Measurements from ENCODE around the gene MBNL1. TPM values are rescaled to one million over a fixed set of nuclear protein-coding genes. Genes with fewer than 3 reads are reported as not detected.

The MBNL1 gene
- total RNA-seq, 4 donors from 2014 or later = 258 to 478 (median 320) TPM

DNA sequence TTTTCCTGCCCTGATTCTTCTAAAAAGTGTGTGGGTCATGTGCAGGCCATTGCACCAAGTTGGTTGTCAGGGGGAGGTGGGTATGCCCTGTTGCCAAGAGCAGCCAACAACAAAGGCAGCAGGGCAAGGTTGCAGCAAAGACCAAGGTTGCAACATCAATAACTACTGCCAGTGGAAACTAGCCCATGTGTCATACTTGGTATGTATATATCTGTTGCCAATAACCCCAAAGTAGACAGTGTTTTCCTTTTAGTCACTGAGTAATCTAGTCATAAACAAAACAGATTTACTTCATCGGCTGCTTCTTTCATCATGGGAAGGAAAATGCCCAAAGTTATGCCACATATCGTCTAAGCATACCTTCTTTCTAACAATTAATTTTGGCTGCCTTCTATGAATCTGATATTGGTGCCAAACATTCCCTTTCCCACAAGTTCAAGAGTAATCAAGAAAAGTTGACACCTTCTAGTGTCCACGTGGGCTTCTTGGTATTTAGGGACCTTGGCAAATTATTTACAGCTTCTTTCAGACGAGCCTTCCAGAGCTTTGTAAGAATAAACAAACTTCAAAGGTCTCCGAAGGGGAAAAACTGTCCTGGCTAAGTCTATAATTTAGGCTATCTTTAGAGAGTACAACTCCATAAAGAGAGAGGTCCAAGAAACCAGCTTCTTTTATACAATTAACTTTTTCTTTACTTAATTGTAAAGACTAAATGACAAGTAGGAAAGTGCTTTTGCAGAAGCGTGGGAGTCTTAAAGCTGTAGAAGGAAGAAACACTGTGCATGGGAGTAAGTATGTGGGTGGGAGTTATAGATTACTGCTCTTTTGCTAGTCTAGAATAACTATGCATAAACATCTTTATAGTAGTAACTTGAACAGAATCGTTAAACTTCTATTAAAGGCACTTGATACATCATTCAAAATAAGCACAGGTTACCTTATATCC, 10.0 kb upstream of the MBNL1 start:
- Histone ChIP-seq H3K4me1 (peaks cover 43% of the 10 kb centered on the region), H3K36me3 (no peaks in the 10 kb centered on the region), H3K9me3 (no peaks in the 10 kb centered on the region), H3K4me3 (no peak overlapping the region), H3K27me3 (no peaks in the 10 kb centered on the region), H3K27ac (peak overlapping the region; percentile 17)
- peak; percentile 51 for TF ChIP-seq EP300 (IDR thresholded peaks at IDR 0.05)
- no peak for TF ChIP-seq POLR2A (IDR thresholded peaks at IDR 0.05)
- TF ChIP-seq CTCF (IDR thresholded peaks at IDR 0.05) = no peak
- peak; percentile 88 to 98 (median 97) for TF ChIP-seq POLR2AphosphoS5 (IDR thresholded peaks at IDR 0.05)
- DNase-seq (ENCODE audit: low spot score in 2 of 2) = peak; percentile 81 to 90
- WGBS = 28% methylated on average over 7 of the region's 7 CpGs

DNA sequence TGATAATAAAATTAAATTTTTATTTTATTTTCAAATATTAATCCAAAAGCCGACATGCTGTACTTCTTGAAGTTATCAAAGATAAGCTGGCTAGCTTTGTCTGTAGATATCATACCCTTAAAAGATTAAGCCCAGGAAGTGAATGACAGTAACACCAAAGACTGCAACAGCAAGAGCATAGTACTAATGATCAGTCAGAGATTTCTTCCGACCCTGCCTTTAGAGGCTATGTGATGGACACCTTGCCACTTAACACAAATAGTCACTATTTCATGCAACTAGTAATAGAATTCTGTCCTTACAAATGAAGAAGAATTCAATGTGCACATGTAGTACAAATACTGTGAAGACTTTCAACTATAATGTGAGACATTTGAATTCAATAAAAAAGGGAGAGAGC, 9.3 kb upstream of the MBNL1 start:
- peaks cover 50% of the 10 kb centered on the region for H3K4me1 ChIP-seq
- H3K36me3 ChIP-seq = no peaks in the 10 kb centered on the region
- H3K4me3 ChIP-seq = no peak overlapping the region
- no peaks in the 10 kb centered on the region for H3K27me3 ChIP-seq
- no peak for TF ChIP-seq EP300 (IDR thresholded peaks at IDR 0.05)
- TF ChIP-seq POLR2AphosphoS5 (IDR thresholded peaks at IDR 0.05) = no peak
- TF ChIP-seq POLR2A (IDR thresholded peaks at IDR 0.05) = no peak
- TF ChIP-seq CTCF (IDR thresholded peaks at IDR 0.05) = no peak
- 81% methylated on average over 2 of the region's 2 CpGs for WGBS
- no peaks in the 10 kb centered on the region for H3K9me3 ChIP-seq
- no peak overlapping the region for H3K27ac ChIP-seq
- no peak for DNase-seq (ENCODE audit: low spot score in 2 of 2)

DNA sequence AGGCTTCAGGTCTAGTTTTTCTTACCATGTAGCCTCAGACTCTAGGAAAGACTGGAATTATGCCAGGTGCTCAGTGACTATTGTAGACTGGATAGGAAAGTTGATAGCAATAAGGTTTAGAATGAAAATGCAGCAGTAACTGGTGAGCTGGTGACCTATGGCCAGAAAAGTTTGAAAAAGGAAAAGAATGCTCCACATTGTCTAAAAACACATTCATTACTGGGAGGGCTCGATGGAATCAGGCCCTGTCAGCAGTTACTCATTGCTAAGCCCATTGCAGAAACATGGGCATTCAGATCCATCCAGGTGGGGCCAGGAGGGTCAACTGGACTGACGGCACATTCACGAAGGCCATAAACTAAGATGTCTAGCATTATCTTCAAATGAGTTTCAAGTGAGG, 8.7 kb upstream of the MBNL1 start:
- H3K27ac ChIP-seq = no peak overlapping the region
- 91% methylated on average over 3 of the region's 3 CpGs for WGBS
- DNase-seq (ENCODE audit: low spot score in 2 of 2) = no peak
- no peaks in the 10 kb centered on the region for H3K27me3 ChIP-seq
- no peaks in the 10 kb centered on the region for H3K36me3 ChIP-seq
- no peak overlapping the region for H3K4me3 ChIP-seq
- TF ChIP-seq POLR2AphosphoS5 (IDR thresholded peaks at IDR 0.05) = no peak
- no peak for TF ChIP-seq EP300 (IDR thresholded peaks at IDR 0.05)
- TF ChIP-seq POLR2A (IDR thresholded peaks at IDR 0.05) = no peak
- TF ChIP-seq CTCF (IDR thresholded peaks at IDR 0.05) = no peak
- H3K4me1 ChIP-seq = peaks cover 53% of the 10 kb centered on the region
- no peaks in the 10 kb centered on the region for H3K9me3 ChIP-seq

GRCh38 chr3:152260529-152260928, 8.2 kb upstream of the MBNL1 start:
- no peaks in the 10 kb centered on the region for H3K27me3 ChIP-seq
- no peaks in the 10 kb centered on the region for H3K9me3 ChIP-seq
- no peak for TF ChIP-seq CTCF (IDR thresholded peaks at IDR 0.05)
- no peak for TF ChIP-seq POLR2A (IDR thresholded peaks at IDR 0.05)
- WGBS = 92% methylated on average over 1 of the region's 1 CpG
- no peak overlapping the region for H3K27ac ChIP-seq
- H3K4me3 ChIP-seq = no peak overlapping the region
- H3K36me3 ChIP-seq = no peaks in the 10 kb centered on the region
- DNase-seq (ENCODE audit: low spot score in 2 of 2) = no peak
- H3K4me1 ChIP-seq = peaks cover 58% of the 10 kb centered on the region

DNA sequence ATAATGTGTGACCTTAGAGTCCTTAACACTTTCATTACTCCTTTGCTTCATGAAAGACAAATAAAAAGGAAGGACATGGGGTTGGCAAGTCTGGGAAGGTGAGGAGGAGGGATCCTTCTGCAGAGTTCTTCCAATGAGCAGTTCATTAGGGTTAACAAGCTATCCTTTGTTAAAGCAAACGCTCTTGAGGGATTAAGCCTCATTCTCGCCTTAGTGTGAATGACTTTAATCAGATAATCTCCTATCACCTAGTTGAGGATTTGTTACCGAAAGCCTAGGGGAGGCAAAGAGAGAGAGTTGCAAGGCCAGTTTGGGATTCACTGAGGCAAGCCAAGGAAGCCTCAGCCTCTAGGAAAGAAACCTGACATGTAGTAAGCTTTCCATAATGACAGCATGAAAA, 7.4 kb upstream of the MBNL1 start:
- H3K27me3 ChIP-seq = no peaks in the 10 kb centered on the region
- peaks cover 66% of the 10 kb centered on the region for H3K4me1 ChIP-seq
- no peak overlapping the region for H3K4me3 ChIP-seq
- H3K27ac ChIP-seq = peak overlapping the region; percentile 21
- H3K36me3 ChIP-seq = no peaks in the 10 kb centered on the region
- 80% methylated on average over 3 of the region's 3 CpGs for WGBS
- H3K9me3 ChIP-seq = no peaks in the 10 kb centered on the region
- DNase-seq (ENCODE audit: low spot score in 2 of 2) = no peak
- TF ChIP-seq EP300 (IDR thresholded peaks at IDR 0.05) (no peak), POLR2AphosphoS5 (IDR thresholded peaks at IDR 0.05) (no peak), CTCF (IDR thresholded peaks at IDR 0.05) (no peak), POLR2A (IDR thresholded peaks at IDR 0.05) (no peak)
